Activated CD8-positive, alpha-beta memory T cell treated with anti-CD3 and anti-CD28 coated beads, Interleukin-2, amount 50 U/mL, for 24 hours (primary cell): ENCODE results near the gene ATP5F1C.
"Not testable (repeated sequence)": the region's sequence is repeated elsewhere in the genome, so short reads cannot be mapped to it uniquely, and the experiment has no call there.

ENCODE experiments used
- DNase-seq: peaks from one replicate; pipeline ENCODE4 v3.0.0-alpha.2; 2020; ENCODE audit errors: extremely low read depth

The ATP5F1C gene

GRCh38 chr10:7794251-7795026 is 6.5 kb downstream of the ATP5F1C start:
- no peak for DNase-seq

GRCh38 chr10:7795605-7796004 is 7.6 kb downstream of the ATP5F1C start:
- DNase-seq: no peak

- DNase-seq: no peak
Measured at GRCh38 chr10:7797582-7797981, 9.6 kb downstream of the ATP5F1C start.

- no peak for DNase-seq
Measured at GRCh38 chr10:7802606-7803005, 14.6 kb downstream of the ATP5F1C start.

GRCh38 chr10:7804216-7804615 is 16.2 kb downstream of the ATP5F1C start:
- no peak for DNase-seq

GRCh38 chr10:7804741-7805140 is 16.8 kb downstream of the ATP5F1C start:
- no peak for DNase-seq

GRCh38 chr10:7808686-7809267 is 20.8 kb downstream of the ATP5F1C start:
- no peak for DNase-seq

- no peak for DNase-seq
Measured at GRCh38 chr10:7810443-7810842, 22.5 kb downstream of the ATP5F1C start.

- no peak for DNase-seq
Measured at GRCh38 chr10:7811000-7811399, 23.0 kb downstream of the ATP5F1C start.

- not testable (repeated sequence) for DNase-seq
Measured at GRCh38 chr10:7811743-7812142, 23.8 kb downstream of the ATP5F1C start.

- DNase-seq: no peak
Measured at GRCh38 chr10:7813481-7813880, 25.5 kb downstream of the ATP5F1C start.

GRCh38 chr10:7817576-7817975 is 29.6 kb downstream of the ATP5F1C start:
- DNase-seq: no peak

- DNase-seq: no peak
Measured at GRCh38 chr10:7817984-7818294, 30.0 kb downstream of the ATP5F1C start.

- DNase-seq: peak; percentile 82
Measured at GRCh38 chr10:7818295-7819120, 30.5 kb downstream of the ATP5F1C start, which contains the start of gene TAF3. TSS of gene TAF3 (plus strand) at chr10:7818505. CDS start at chr10:7818710, 205 bp downstream.

GRCh38 chr10:7819121-7819460 is 31.1 kb downstream of the ATP5F1C start:
- no peak for DNase-seq

- no peak for DNase-seq
Measured at GRCh38 chr10:7824251-7824650, 36.3 kb downstream of the ATP5F1C start.

- DNase-seq: no peak
Measured at GRCh38 chr10:7826971-7827370, 39.0 kb downstream of the ATP5F1C start.

- no peak for DNase-seq
Measured at GRCh38 chr10:7829289-7829834, 41.4 kb downstream of the ATP5F1C start.

GRCh38 chr10:7832060-7832459 is 44.1 kb downstream of the ATP5F1C start:
- DNase-seq: no peak

- DNase-seq: no peak
Measured at GRCh38 chr10:7833210-7833609, 45.2 kb downstream of the ATP5F1C start.

- no peak for DNase-seq
Measured at GRCh38 chr10:7834262-7834661, 46.3 kb downstream of the ATP5F1C start.

GRCh38 chr10:7836571-7836970 is 48.6 kb downstream of the ATP5F1C start:
- no peak for DNase-seq

GRCh38 chr10:7846591-7846990 is 58.6 kb downstream of the ATP5F1C start:
- no peak for DNase-seq
